GM12878 (cell line): ENCODE measurements around the gene RABEP2. TPM values are rescaled to one million over a fixed set of nuclear protein-coding genes. Genes with fewer than 3 reads are reported as not detected.

Experiments used
- ATAC-seq: fragments of 200-7000 bp; cut with Tn5 transposase; 3 replicates; pipeline ENCODE4 v1.9.1; 2020; ENCODE audit warnings: mild to moderate bottlenecking, moderate library complexity
- BruUV-seq: library from RNA; stranded (reverse); fragments of 400-500 nt; replicated peaks from 2 replicates; lab custom pipeline; 2021; lab: Mats Ljungman, UMichigan
- CTCF ChIA-PET: fragments of 300-600 bp; sonication (Branson Sonifier 250); formaldehyde crosslinking; extraction: SDS; loops from one replicate; lab custom pipeline; 2021; ENCODE audit warnings: inconsistent platforms; lab: Yijun Ruan, JAX
- POLR2A ChIA-PET: fragments of 350-600 bp; formaldehyde crosslinking; extraction: SDS; loops from one replicate; lab custom pipeline; 2021; ENCODE audit warnings: inconsistent platforms; lab: Charles Lee
- RAD21 ChIA-PET: fragments of 300-600 bp; sonication (Branson Sonifier 250); formaldehyde crosslinking; loops from one replicate; lab custom pipeline; 2023; ENCODE audit warnings: antibody characterized with exemption; ENCODE audit not compliant: unreplicated experiment; lab: Charles Lee
- SMC1A ChIA-PET: fragments of 300-600 bp; sonication (Branson Sonifier 250); formaldehyde crosslinking; loops from one replicate; lab custom pipeline; 2023; ENCODE audit not compliant: unreplicated experiment, uncharacterized antibody; lab: Charles Lee
- DNase-seq: peaks from one replicate; pipeline ENCODE4 v3.0.0-alpha.2; 2011; ENCODE audit warnings: low read depth, low spot score
- FAIRE-seq: peaks from 3 replicates; lab custom pipeline; 2011; peaks lifted over from hg19 to GRCh38; lab: Jason Lieb, UNC
- H2AFZ ChIP-seq: 2 replicates; pipeline ENCODE4 v1.6.0; 2011; ENCODE audit warnings: low read depth, low read length, control low read depth; ENCODE audit not compliant: control insufficient read depth
- H3K27ac ChIP-seq: 2 replicates; pipeline ENCODE4 v1.5.1; 2011; ENCODE audit warnings: control low read depth; ENCODE audit not compliant: control insufficient read depth, insufficient read depth
- H3K27me3 ChIP-seq, 2 experiments: replicated peaks in 1 of 2; 2 replicates each; pipeline versions ENCODE4 v1.6.0 to v1.6.1; 2011; ENCODE audit warnings: low read length in 1 of 2; ENCODE audit not compliant: control insufficient read depth in 2 of 2, insufficient read depth in 2 of 2
- H3K36me3 ChIP-seq, 2 experiments: 2 replicates each; pipeline ENCODE4 v1.5.1; 2011; ENCODE audit warnings: low read length in 1 of 2; ENCODE audit not compliant: control insufficient read depth in 2 of 2, insufficient read depth in 2 of 2
- H3K4me1 ChIP-seq: 2 replicates; pipeline ENCODE4 v1.6.1; 2011; ENCODE audit warnings: mild to moderate bottlenecking, low read length, moderate library complexity, mixed read lengths; ENCODE audit not compliant: control insufficient read depth, insufficient read depth
- H3K4me2 ChIP-seq: 2 replicates; pipeline ENCODE4 v1.6.0; 2011; ENCODE audit warnings: control low read depth; ENCODE audit not compliant: control insufficient read depth, insufficient read depth
- H3K4me3 ChIP-seq: fragments of 200-600 bp; sonication (generic); 2 replicates; pipeline ENCODE4 v1.5.1; 2016
- H3K79me2 ChIP-seq: 2 replicates; pipeline ENCODE4 v1.6.0; 2011; ENCODE audit warnings: low read length; ENCODE audit not compliant: control insufficient read depth, insufficient read depth
- H3K9ac ChIP-seq: 2 replicates; pipeline ENCODE4 v1.8.0; 2011; ENCODE audit warnings: low read length, control low read depth, mixed read lengths; ENCODE audit not compliant: control insufficient read depth, insufficient read depth
- H3K9me3 ChIP-seq: replicated peaks from 3 replicates; pipeline ENCODE4 v1.5.1; 2011; ENCODE audit warnings: mild to moderate bottlenecking, low read length; ENCODE audit not compliant: control insufficient read depth, insufficient read depth
- H4K20me1 ChIP-seq: 2 replicates; pipeline ENCODE4 v1.6.0; 2011; ENCODE audit not compliant: control insufficient read depth, insufficient read depth
- ATF7 ChIP-seq: fragments of 450-650 bp; IDR thresholded peaks from 2 replicates; pipeline ENCODE4 v1.6.1; 2016; ENCODE audit warnings: low read depth, mild to moderate bottlenecking
- BHLHE40 ChIP-seq, 2 experiments: fragments of 450-650 bp in 1 of 2; IDR thresholded peaks; 2 replicates each; pipeline ENCODE4 v1.6.1; 2011 to 2017; ENCODE audit warnings: low read depth in 2 of 2, borderline replicate concordance in 1 of 2, improper control_type of control experiment in 1 of 2, low read length in 1 of 2, mild to moderate bottlenecking in 1 of 2
- JUNB ChIP-seq: IDR thresholded peaks from 2 replicates; pipeline ENCODE4 v1.6.1; 2016; ENCODE audit warnings: antibody characterized with exemption, mild to moderate bottlenecking
- NR2F1 ChIP-seq: fragments of 450-650 bp; conservative IDR thresholded peaks from 2 replicates; pipeline ENCODE4 v1.6.1; 2017; ENCODE audit warnings: mild to moderate bottlenecking
- RUNX3 ChIP-seq: IDR thresholded peaks from 2 replicates; pipeline ENCODE4 v1.6.1; 2012; ENCODE audit warnings: low read length, inconsistent platforms
- SIX5 ChIP-seq: IDR thresholded peaks from 2 replicates; pipeline ENCODE4 v1.6.1; 2011; ENCODE audit warnings: mild to moderate bottlenecking, low read depth, low read length, moderate library complexity; ENCODE audit not compliant: severe bottlenecking
- TCF12 ChIP-seq: IDR thresholded peaks from 2 replicates; pipeline ENCODE4 v1.6.1; 2011; ENCODE audit warnings: low read depth, mild to moderate bottlenecking, low read length
- ZNF384 ChIP-seq: IDR thresholded peaks from 2 replicates; pipeline ENCODE4 v1.6.1; 2012; ENCODE audit warnings: low read depth, mild to moderate bottlenecking, low read length, improper control_type of control experiment, borderline replicate concordance
- WGBS: methylation state at CpG from one replicate; pipeline ENCODE4 v1.1.6; 2016; ENCODE audit warnings: low lambda C conversion rate; ENCODE audit not compliant: insufficient replicate concordance, insufficient coverage; ENCODE audit errors: missing lambda C conversion rate; 5-methylcytosine and 5-hydroxymethylcytosine counted together
- in situ Hi-C: fragments of 300-500 bp; cut with MboI; formaldehyde crosslinking; loops from 9 replicates; pipeline ENCODE4 v1.14.3; 2018; ENCODE audit warnings: mixed read lengths
- intact Hi-C: fragments of 100-400 bp; cut with micrococcal nuclease; formaldehyde crosslinking; loops from one replicate; pipeline ENCODE4 v1.14.2; 2022; ENCODE audit not compliant: unreplicated experiment
- polyA plus RNA-seq, 11 experiments: library from polyadenylated mRNA; depleted of rRNA in 4 of 11; unstranded in 6 of 11; stranded (reverse) in 5 of 11; fragments of >200 nt; fragmentation: Nextera tagmentation in 4 of 11; fragmentation: Illumina TruSeq in 1 of 11; extraction: Ambion mirVana in 4 of 11; extraction: Trizol in 1 of 11; gene quantifications; 1 replicate in 1 of 11; 2 replicates in 10 of 11; pipeline versions ENCODE4 v1.2.1 to v1.2.3, GENCODE V29; 2011 to 2016; ENCODE audit warnings: inconsistent platforms in 2 of 11, missing spikeins in 2 of 11, low read depth in 1 of 11
- total RNA-seq, 4 experiments: library from RNA; depleted of rRNA in 3 of 4; stranded (reverse); fragments of >200 nt in 3 of 4; fragmentation: Illumina TruSeq in 1 of 4; extraction: Trizol in 1 of 4; gene quantifications; 2 replicates each; pipeline versions ENCODE4 v1.2.1 to v1.2.3, GENCODE V29; 2013 to 2021
- TF ChIP-seq, protein P1 (sequence below): fragments of 450-650 bp; IDR thresholded peaks from 2 replicates; pipeline ENCODE4 v1.6.1; 2017; ENCODE audit warnings: low read depth, mild to moderate bottlenecking, moderate library complexity
- TF ChIP-seq, protein P2 (sequence below): fragments of 450-650 bp; formaldehyde crosslinking; IDR thresholded peaks from 2 replicates; pipeline ENCODE4 v1.5.0; 2022; ENCODE audit warnings: mild to moderate bottlenecking, missing genetic modification characterization
- TF ChIP-seq, protein P3 (sequence below): fragments of 450-650 bp; IDR thresholded peaks from 2 replicates; pipeline ENCODE4 v1.6.1; 2016; ENCODE audit warnings: mild to moderate bottlenecking, moderate library complexity, borderline replicate concordance

RABEP2 gene
- total and polyA plus RNA-seq, 10 of the 15 experiments (the other 5 are each of a cell fraction or from before 2014, with no cell fraction given) = 0.47 to 33.2 (median 18.6) TPM

DNA sequence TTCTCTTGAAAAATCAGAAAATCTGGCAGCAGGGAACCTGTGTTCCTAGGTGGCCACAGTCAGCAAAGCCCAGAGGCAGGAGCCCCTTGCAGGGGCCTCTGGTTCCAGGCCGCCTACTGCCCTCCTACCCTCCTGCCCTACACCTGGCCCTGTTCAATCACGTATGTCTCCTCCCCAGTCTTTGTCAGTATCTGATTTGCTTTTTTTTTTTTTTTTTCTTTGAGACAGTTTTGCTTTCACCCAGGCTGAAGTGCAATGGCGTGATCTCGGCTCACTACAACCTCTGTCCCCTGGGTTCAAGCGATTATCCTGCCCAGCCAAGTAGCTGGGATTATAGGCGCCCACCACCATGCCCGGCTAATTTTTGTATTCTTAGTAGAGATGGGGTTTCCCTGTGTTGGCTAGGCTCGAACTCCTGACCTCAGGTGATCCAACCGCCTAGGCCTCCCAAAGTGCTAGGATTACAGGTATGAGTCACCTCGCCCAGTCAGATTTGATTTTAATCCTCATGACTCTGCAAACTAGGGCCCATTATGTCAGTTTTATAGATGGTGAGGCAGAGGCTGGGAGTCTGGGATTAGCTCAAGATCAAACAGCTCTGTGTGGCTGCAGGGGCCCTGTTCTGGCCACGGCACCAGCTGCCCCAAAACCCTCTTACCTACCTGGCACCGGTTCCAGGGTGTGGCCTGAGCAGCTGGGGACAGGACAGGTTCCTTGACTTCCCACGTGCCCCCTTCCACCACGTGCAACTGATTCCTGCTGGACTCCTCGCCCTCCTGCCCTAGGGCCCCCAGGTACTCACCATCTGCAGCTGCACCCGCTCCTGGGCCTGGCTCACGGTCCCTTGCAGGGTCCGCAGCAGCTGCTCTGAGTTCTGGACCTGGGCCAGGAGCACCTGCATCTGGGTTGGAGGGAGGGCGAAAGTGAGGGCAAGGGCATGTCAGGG lies 14.7 kb downstream of the RABEP2 start:
- ChIA-PET RAD21 (interaction anchor here (0.6 to 1.5 kb wide), 2 partner anchors 13 to 48 kb away, joined by 4 to 7 read pairs; no protein-coding TSS in a partner anchor), CTCF (interaction anchor here (0.6 to 2.6 kb wide), 5 partner anchors 34 to 69 kb away, joined by 3 to 11 read pairs (median 3); partner anchors contain the start of gene NFATC2IP), POLR2A (interaction anchor here (0.7 to 1.2 kb wide), 6 partner anchors 10 to 1755 kb away, joined by 3 to 7 read pairs (median 4); partner anchors contain the start of gene SH2B1), SMC1A (interaction anchor here (1.4 to 1.7 kb wide), 2 partner anchors 13 to 31 kb away, joined by 5 to 9 read pairs; no protein-coding TSS in a partner anchor)
- H3K79me2 ChIP-seq = no peaks in the 10 kb centered on the region
- no peak overlapping the region for H2AFZ ChIP-seq
- no TSS peak for BruUV-seq
- H3K4me1 ChIP-seq = peaks cover 8% of the 10 kb centered on the region
- WGBS = 47% methylated on average over 18 of the region's 19 CpGs
- H3K36me3 ChIP-seq = peaks cover 11% of the 10 kb centered on the region in 2 experiments; a peak in 3 of 4 replicates
- intact Hi-C loops = no loop called here
- H3K9me3 ChIP-seq = no peaks in the 10 kb centered on the region
- H3K27ac ChIP-seq = peak overlapping the region; percentile 50
- H3K27me3 ChIP-seq = no peaks in the 10 kb centered on the region
- in situ Hi-C loops = no loop called here
- H3K4me3 ChIP-seq = no peak overlapping the region
- no peak overlapping the region for H3K9ac ChIP-seq
- H3K4me2 ChIP-seq = peak overlapping the region; percentile 11; the same call in 1 of the 2 replicates
- DNase-seq (no peak), FAIRE-seq (peak; percentile 80), ATAC-seq (peak; percentile 77)
- no peaks in the 10 kb centered on the region for H4K20me1 ChIP-seq
- TF ChIP-seq TCF12 (0 out of 2 replicates have a peak, but pooled peaks have one; percentile 27), NR2F1 (0 out of 2 replicates have a peak, but pooled peaks have one; percentile 23), ATF7 (0 out of 2 replicates have a peak, but pooled peaks have one; percentile 17), BHLHE40 (IDR thresholded peaks at IDR 0.05; ENCODE audit: borderline replicate concordance in 1 of 2, low read depth in 2 of 2, low read length in 1 of 2) (peak in 1 of 2 experiments; percentile 50; a peak in 2 of 4 replicates), RUNX3 (peak; percentile 23; the same call in 1 of the 2 replicates), SIX5 (no peak), JUNB (peak; percentile 54), ZNF384 (peak; percentile 49)
- TF ChIP-seq, protein P1, sequence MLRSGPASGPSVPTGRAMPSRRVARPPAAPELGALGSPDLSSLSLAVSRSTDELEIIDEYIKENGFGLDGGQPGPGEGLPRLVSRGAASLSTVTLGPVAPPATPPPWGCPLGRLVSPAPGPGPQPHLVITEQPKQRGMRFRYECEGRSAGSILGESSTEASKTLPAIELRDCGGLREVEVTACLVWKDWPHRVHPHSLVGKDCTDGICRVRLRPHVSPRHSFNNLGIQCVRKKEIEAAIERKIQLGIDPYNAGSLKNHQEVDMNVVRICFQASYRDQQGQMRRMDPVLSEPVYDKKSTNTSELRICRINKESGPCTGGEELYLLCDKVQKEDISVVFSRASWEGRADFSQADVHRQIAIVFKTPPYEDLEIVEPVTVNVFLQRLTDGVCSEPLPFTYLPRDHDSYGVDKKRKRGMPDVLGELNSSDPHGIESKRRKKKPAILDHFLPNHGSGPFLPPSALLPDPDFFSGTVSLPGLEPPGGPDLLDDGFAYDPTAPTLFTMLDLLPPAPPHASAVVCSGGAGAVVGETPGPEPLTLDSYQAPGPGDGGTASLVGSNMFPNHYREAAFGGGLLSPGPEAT = 0 out of 2 replicates have a peak, but pooled peaks have one; percentile 25
- TF ChIP-seq, protein P2, sequence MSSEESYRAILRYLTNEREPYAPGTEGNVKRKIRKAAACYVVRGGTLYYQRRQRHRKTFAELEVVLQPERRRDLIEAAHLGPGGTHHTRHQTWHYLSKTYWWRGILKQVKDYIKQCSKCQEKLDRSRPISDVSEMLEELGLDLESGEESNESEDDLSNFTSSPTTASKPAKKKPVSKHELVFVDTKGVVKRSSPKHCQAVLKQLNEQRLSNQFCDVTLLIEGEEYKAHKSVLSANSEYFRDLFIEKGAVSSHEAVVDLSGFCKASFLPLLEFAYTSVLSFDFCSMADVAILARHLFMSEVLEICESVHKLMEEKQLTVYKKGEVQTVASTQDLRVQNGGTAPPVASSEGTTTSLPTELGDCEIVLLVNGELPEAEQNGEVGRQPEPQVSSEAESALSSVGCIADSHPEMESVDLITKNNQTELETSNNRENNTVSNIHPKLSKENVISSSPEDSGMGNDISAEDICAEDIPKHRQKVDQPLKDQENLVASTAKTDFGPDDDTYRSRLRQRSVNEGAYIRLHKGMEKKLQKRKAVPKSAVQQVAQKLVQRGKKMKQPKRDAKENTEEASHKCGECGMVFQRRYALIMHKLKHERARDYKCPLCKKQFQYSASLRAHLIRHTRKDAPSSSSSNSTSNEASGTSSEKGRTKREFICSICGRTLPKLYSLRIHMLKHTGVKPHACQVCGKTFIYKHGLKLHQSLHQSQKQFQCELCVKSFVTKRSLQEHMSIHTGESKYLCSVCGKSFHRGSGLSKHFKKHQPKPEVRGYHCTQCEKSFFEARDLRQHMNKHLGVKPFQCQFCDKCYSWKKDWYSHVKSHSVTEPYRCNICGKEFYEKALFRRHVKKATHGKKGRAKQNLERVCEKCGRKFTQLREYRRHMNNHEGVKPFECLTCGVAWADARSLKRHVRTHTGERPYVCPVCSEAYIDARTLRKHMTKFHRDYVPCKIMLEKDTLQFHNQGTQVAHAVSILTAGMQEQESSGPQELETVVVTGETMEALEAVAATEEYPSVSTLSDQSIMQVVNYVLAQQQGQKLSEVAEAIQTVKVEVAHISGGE (CRISPR knock-in tag) = no peak
- TF ChIP-seq, protein P3, sequence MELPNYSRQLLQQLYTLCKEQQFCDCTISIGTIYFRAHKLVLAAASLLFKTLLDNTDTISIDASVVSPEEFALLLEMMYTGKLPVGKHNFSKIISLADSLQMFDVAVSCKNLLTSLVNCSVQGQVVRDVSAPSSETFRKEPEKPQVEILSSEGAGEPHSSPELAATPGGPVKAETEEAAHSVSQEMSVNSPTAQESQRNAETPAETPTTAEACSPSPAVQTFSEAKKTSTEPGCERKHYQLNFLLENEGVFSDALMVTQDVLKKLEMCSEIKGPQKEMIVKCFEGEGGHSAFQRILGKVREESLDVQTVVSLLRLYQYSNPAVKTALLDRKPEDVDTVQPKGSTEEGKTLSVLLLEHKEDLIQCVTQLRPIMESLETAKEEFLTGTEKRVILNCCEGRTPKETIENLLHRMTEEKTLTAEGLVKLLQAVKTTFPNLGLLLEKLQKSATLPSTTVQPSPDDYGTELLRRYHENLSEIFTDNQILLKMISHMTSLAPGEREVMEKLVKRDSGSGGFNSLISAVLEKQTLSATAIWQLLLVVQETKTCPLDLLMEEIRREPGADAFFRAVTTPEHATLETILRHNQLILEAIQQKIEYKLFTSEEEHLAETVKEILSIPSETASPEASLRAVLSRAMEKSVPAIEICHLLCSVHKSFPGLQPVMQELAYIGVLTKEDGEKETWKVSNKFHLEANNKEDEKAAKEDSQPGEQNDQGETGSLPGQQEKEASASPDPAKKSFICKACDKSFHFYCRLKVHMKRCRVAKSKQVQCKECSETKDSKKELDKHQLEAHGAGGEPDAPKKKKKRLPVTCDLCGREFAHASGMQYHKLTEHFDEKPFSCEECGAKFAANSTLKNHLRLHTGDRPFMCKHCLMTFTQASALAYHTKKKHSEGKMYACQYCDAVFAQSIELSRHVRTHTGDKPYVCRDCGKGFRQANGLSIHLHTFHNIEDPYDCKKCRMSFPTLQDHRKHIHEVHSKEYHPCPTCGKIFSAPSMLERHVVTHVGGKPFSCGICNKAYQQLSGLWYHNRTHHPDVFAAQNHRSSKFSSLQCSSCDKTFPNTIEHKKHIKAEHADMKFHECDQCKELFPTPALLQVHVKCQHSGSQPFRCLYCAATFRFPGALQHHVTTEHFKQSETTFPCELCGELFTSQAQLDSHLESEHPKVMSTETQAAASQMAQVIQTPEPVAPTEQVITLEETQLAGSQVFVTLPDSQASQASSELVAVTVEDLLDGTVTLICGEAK = no peak
